Natural killer cell treated with Interleukin-12 subunit alpha and Interleukin-12 subunit beta and Interleukin-15 and Interleukin-18, amount 100 ng/mL, for 72 hours (primary cell): ENCODE data around the gene KCNAB1. TPM values are rescaled to one million over a fixed set of nuclear protein-coding genes. Genes with fewer than 3 reads are reported as not detected.

Source experiments
- ATAC-seq, 2 donors: fragments of 150-1000 bp; cut with Tn5 transposase in 1 of 2; sonication (Bioruptor Pico), chemical (Tn5 transposase) in 1 of 2; 2 replicates each; pipeline ENCODE4 v1.10.0; 2021
- DNase-seq: peaks from one replicate; pipeline ENCODE4 v3.0.0; 2022; ENCODE audit warnings: low spot score
- H3K27ac Mint-ChIP-seq, 2 donors: 1 replicate in 1 of 2; 2 replicates in 1 of 2; pipeline ENCODE4 v1.8.0; 2022; ENCODE audit warnings: mixed read lengths in 2 of 2, mild to moderate bottlenecking in 1 of 2, moderate library complexity in 1 of 2
- H3K27me3 Mint-ChIP-seq, 2 donors: 1 replicate in 1 of 2; 2 replicates in 1 of 2; pipeline ENCODE4 v1.8.0; 2022; ENCODE audit warnings: mixed read lengths in 2 of 2
- H3K36me3 Mint-ChIP-seq: one replicate; pipeline ENCODE4 v1.8.0; 2022; ENCODE audit warnings: mixed read lengths
- H3K4me1 Mint-ChIP-seq, 2 donors: 1 replicate in 1 of 2; 2 replicates in 1 of 2; pipeline ENCODE4 v1.8.0; 2022; ENCODE audit warnings: low read depth in 2 of 2, mixed read lengths in 2 of 2, mild to moderate bottlenecking in 1 of 2
- H3K4me3 Mint-ChIP-seq: one replicate; pipeline ENCODE4 v1.8.0; 2022; ENCODE audit warnings: mixed read lengths
- H3K9me3 Mint-ChIP-seq: 2 replicates; pipeline ENCODE4 v1.8.0; 2022; ENCODE audit warnings: mixed read lengths
- total RNA-seq, 2 donors: library from RNA; stranded (reverse); gene quantifications; one replicate each; pipeline ENCODE4 v1.2.3, GENCODE V29; 2022

The KCNAB1 gene
- total RNA-seq, 2 donors from 2014 or later, result not detected

- Mint-ChIP-seq H3K9me3 (no peaks in the 10 kb centered on the region), H3K27me3 (peaks cover 4 to 13% of the 10 kb centered on the region in 2 donors), H3K36me3 (no peaks in the 10 kb centered on the region), H3K4me1 (no peaks in the 10 kb centered on the region), H3K27ac (no peak overlapping the region), H3K4me3 (no peak overlapping the region)
- no peak for ATAC-seq
- DNase-seq, result no peak
These were observed 233.2 kb downstream of the KCNAB1 start for GRCh38 chr3:156353563-156353962.

DNA sequence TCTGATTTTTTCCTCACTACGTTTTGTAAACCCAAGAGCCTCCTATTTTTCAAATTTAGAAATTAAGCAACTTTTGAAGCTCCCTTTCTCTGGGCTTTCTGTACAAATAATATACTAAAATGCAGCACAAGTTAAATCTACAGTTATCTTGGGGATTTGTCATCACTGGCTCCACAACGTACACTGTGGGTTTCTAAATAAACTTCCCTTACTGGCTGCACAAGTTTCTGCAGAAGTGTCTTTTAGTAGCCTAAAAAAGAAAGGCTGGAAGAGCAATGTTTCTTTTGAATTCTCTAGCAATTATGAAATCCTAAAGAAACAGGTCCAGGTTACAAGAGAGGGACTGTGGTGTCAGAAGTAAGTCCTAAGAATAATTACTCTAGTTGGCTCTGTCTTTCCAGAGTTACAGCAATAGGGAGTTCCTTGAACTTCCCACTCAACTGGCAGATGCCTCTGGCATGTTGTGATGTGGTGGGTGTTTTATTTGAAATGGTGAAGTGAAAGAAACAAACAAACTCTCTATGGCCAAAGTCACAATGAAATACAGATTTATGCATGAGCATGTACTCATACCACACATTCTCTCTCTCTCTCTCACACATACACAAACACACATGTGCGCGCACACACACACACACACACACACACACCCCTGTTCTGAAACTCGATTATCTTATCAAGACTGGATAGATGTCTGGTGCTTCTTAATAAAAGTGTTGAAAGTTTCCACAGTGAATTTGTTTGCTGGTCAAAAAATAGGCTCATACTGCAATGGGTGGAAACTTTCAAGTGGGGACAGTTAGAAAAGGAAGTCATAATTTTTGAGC is 236.4 kb downstream of the KCNAB1 start:
- H3K4me1 Mint-ChIP-seq, result no peaks in the 10 kb centered on the region
- no peak for DNase-seq
- peaks cover 11 to 24% of the 10 kb centered on the region in 2 donors for H3K27me3 Mint-ChIP-seq
- H3K9me3 Mint-ChIP-seq, result no peaks in the 10 kb centered on the region
- ATAC-seq, result no peak
- no peak overlapping the region for H3K27ac Mint-ChIP-seq
- H3K4me3 Mint-ChIP-seq, result no peak overlapping the region
- no peaks in the 10 kb centered on the region for H3K36me3 Mint-ChIP-seq

GRCh38 chr3:156358232-156358631 is 237.9 kb downstream of the KCNAB1 start:
- no peaks in the 10 kb centered on the region for H3K9me3 Mint-ChIP-seq
- H3K4me1 Mint-ChIP-seq, result no peaks in the 10 kb centered on the region
- H3K4me3 Mint-ChIP-seq, result no peak overlapping the region
- no peaks in the 10 kb centered on the region for H3K36me3 Mint-ChIP-seq
- peaks cover 9 to 20% of the 10 kb centered on the region in 2 donors for H3K27me3 Mint-ChIP-seq
- no peak overlapping the region for H3K27ac Mint-ChIP-seq
- DNase-seq, result no peak
- no peak for ATAC-seq

DNA sequence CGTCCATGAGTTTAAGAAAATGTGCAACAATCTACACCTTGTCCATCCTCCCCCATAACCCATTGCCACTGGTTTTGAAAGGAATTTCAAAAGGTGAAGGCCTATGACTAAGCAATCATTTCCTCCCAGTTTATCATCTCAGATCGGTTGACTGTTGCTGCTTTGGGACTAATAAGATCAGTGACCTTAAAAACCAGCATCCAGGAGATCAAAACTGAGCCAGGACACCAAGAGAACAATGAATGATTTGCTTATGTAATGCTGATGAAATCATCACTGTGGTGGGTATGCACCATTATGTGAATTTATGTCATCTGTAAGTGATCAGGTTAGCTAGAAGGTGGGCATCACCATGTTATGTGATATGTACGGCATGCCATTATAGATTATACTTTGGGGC is 239.0 kb downstream of the KCNAB1 start:
- H3K36me3 Mint-ChIP-seq, result no peaks in the 10 kb centered on the region
- H3K27me3 Mint-ChIP-seq, result peaks cover 9 to 17% of the 10 kb centered on the region in 2 donors
- no peak overlapping the region for H3K27ac Mint-ChIP-seq
- H3K4me1 Mint-ChIP-seq, result no peaks in the 10 kb centered on the region
- H3K9me3 Mint-ChIP-seq, result no peaks in the 10 kb centered on the region
- ATAC-seq (no peak), DNase-seq (no peak)
- no peak overlapping the region for H3K4me3 Mint-ChIP-seq

DNA sequence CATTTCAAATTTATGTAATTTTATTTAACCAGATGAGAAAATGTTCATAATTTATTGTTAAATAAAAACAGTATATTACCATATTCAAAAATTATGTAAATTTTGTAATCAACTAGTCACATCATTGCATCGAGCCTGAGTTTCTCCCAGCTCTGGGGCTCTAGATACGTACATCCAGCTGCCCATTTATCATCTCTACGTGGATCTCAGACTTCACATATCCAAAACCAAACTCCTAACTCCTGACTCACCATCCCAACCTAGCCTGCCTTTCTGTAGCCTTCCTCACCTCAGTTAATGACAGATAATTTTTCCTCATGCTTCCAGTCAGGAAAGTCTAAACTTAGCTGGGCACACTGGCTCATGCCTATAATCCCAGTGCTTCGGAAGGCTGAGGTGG is 239.7 kb downstream of the KCNAB1 start:
- Mint-ChIP-seq H3K27me3 (peaks cover 9 to 17% of the 10 kb centered on the region in 2 donors), H3K27ac (no peak overlapping the region), H3K36me3 (no peaks in the 10 kb centered on the region), H3K9me3 (no peaks in the 10 kb centered on the region), H3K4me1 (no peaks in the 10 kb centered on the region), H3K4me3 (no peak overlapping the region)
- ATAC-seq, result peak in 1 of 2 donors; percentile 32
- no peak for DNase-seq

DNA sequence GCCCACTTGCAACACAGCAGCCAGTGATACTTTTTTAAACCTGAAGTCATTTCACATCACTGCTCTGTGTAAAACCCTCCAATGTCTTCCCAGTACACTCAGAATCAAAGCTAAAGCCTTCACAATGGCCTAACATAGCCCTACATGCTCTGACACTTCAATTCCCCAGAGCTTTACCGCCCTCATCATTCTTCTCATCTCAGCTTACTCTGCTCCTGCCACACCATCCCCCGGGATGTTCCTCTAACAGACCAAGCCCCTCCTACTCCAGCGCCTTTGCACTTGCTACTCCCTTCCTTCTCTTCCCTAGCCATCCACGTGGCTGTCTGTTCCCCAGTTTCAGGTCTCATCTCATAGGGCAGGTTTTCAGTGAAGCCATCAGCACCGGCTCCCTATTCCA is 240.6 kb downstream of the KCNAB1 start:
- Mint-ChIP-seq H3K4me3 (no peak overlapping the region), H3K4me1 (no peaks in the 10 kb centered on the region), H3K9me3 (no peaks in the 10 kb centered on the region), H3K27ac (no peak overlapping the region), H3K36me3 (no peaks in the 10 kb centered on the region), H3K27me3 (peaks cover 9 to 17% of the 10 kb centered on the region in 2 donors)
- no peak for DNase-seq
- ATAC-seq, result no peak

DNA sequence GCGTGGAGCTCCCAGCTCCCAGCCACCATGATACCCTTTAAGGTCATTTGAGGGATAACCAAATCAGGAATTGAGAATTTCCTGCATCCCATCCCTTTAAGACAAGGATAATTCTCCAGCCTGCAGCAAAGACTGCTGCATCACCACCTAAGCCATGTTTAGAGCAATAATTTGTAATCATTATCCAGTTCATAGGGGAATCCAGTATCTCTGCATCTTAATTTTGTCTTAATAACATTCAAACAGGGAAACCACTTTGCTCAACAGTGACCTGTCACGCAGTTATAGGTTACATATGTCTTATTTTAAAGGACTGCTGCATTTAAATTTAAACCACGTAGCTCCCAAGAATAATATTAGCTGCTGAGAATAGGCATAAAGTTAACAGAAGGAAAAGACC is 246.2 kb downstream of the KCNAB1 start:
- Mint-ChIP-seq H3K27ac (no peak overlapping the region), H3K27me3 (peaks cover 4 to 15% of the 10 kb centered on the region in 2 donors), H3K9me3 (no peaks in the 10 kb centered on the region), H3K36me3 (no peaks in the 10 kb centered on the region), H3K4me3 (no peak overlapping the region), H3K4me1 (no peaks in the 10 kb centered on the region)
- DNase-seq (no peak), ATAC-seq (no peak)

GRCh38 chr3:156368189-156368588 is 247.8 kb downstream of the KCNAB1 start:
- no peaks in the 10 kb centered on the region for H3K36me3 Mint-ChIP-seq
- H3K4me3 Mint-ChIP-seq, result no peak overlapping the region
- ATAC-seq (no peak), DNase-seq (no peak)
- H3K4me1 Mint-ChIP-seq, result no peaks in the 10 kb centered on the region
- no peaks in the 10 kb centered on the region for H3K9me3 Mint-ChIP-seq
- no peak overlapping the region for H3K27ac Mint-ChIP-seq
- peaks cover 4 to 15% of the 10 kb centered on the region in 2 donors for H3K27me3 Mint-ChIP-seq

DNA sequence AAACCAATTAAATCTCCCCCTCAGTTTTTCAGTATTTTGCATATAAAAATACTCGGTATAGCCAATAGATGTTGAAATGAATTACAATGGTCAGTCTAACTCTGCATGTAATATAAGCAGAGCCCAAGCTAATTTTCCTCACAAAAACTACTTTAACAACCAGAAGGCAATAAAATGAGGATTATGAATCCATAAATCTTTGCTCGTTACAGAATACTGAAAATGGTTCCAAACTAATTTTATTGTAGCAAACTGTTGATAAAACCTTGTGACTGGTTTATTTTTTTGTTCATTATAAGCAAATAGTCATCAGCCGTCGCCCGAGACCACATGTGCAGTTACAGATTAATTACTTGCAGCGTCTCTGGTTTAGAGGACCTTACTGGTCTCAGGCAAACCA is 251.3 kb downstream of the KCNAB1 start:
- no peaks in the 10 kb centered on the region for H3K36me3 Mint-ChIP-seq
- peaks cover 9 to 25% of the 10 kb centered on the region in 2 donors for H3K27me3 Mint-ChIP-seq
- H3K4me1 Mint-ChIP-seq, result no peaks in the 10 kb centered on the region
- DNase-seq (no peak), ATAC-seq (no peak)
- no peak overlapping the region for H3K4me3 Mint-ChIP-seq
- no peaks in the 10 kb centered on the region for H3K9me3 Mint-ChIP-seq
- no peak overlapping the region for H3K27ac Mint-ChIP-seq

GRCh38 chr3:156373095-156373494 is 252.7 kb downstream of the KCNAB1 start:
- no peaks in the 10 kb centered on the region for H3K9me3 Mint-ChIP-seq
- no peak for DNase-seq
- H3K4me3 Mint-ChIP-seq, result no peak overlapping the region
- no peaks in the 10 kb centered on the region for H3K4me1 Mint-ChIP-seq
- H3K27ac Mint-ChIP-seq, result no peak overlapping the region
- peaks cover 15 to 34% of the 10 kb centered on the region in 2 donors for H3K27me3 Mint-ChIP-seq
- no peak for ATAC-seq
- no peaks in the 10 kb centered on the region for H3K36me3 Mint-ChIP-seq

DNA sequence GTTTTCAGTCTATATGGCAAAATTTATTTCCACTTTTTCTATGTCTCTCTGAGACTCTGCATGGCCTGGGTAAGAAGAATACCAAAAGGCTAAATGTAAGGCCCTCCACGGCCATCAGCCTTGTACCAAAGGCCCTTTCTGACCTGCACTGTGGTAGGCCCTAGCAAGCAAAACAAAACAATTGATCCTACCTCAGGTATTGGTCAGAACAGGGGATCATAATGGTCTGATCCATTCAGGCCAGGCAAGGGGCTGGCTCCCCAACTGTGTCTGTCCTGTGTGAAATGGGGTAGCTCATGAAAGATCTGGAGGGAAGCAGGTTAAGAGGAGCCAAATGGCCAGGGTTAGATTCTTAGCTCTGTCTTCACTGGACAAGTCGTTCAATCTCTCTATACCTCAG is 253.3 kb downstream of the KCNAB1 start:
- no peak overlapping the region for H3K4me3 Mint-ChIP-seq
- H3K4me1 Mint-ChIP-seq, result no peaks in the 10 kb centered on the region
- DNase-seq, result no peak
- no peaks in the 10 kb centered on the region for H3K36me3 Mint-ChIP-seq
- peaks cover 15 to 38% of the 10 kb centered on the region in 2 donors for H3K27me3 Mint-ChIP-seq
- no peak overlapping the region for H3K27ac Mint-ChIP-seq
- no peak for ATAC-seq
- no peaks in the 10 kb centered on the region for H3K9me3 Mint-ChIP-seq

DNA sequence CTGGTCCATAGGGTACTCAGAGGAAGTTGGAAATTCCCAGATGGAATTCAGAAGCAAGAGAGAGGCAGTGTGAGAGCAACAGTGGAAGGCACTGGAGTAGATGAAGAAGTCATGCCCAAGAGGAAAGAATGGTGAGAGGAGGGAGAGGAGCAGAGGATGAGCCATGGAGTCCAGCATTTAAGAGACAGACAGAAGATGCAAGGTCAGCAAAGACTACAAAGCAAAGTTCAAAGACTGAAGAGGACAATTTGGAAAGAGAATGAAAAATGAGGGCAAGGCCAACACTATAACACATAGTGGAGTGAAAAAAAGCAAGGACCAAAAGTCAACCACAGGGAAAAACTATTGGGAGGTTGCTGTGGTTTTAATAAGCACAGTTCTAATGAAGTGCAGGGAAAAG is 255.8 kb downstream of the KCNAB1 start:
- no peak for ATAC-seq
- H3K36me3 Mint-ChIP-seq, result no peaks in the 10 kb centered on the region
- H3K4me3 Mint-ChIP-seq, result no peak overlapping the region
- H3K4me1 Mint-ChIP-seq, result no peaks in the 10 kb centered on the region
- no peak for DNase-seq
- H3K27me3 Mint-ChIP-seq, result peaks cover 18 to 35% of the 10 kb centered on the region in 2 donors
- no peaks in the 10 kb centered on the region for H3K9me3 Mint-ChIP-seq
- H3K27ac Mint-ChIP-seq, result no peak overlapping the region

GRCh38 chr3:156377266-156377665 is 256.9 kb downstream of the KCNAB1 start:
- Mint-ChIP-seq H3K9me3 (no peaks in the 10 kb centered on the region), H3K4me1 (no peaks in the 10 kb centered on the region), H3K36me3 (no peaks in the 10 kb centered on the region), H3K27me3 (peaks cover 18 to 35% of the 10 kb centered on the region in 2 donors), H3K4me3 (no peak overlapping the region), H3K27ac (no peak overlapping the region)
- DNase-seq, result no peak
- ATAC-seq, result no peak

GRCh38 chr3:156377718-156378117 is 257.3 kb downstream of the KCNAB1 start:
- Mint-ChIP-seq H3K36me3 (no peaks in the 10 kb centered on the region), H3K9me3 (no peaks in the 10 kb centered on the region), H3K27ac (no peak overlapping the region), H3K27me3 (peaks cover 18 to 35% of the 10 kb centered on the region in 2 donors), H3K4me3 (no peak overlapping the region), H3K4me1 (no peaks in the 10 kb centered on the region)
- no peak for ATAC-seq
- DNase-seq, result no peak

DNA sequence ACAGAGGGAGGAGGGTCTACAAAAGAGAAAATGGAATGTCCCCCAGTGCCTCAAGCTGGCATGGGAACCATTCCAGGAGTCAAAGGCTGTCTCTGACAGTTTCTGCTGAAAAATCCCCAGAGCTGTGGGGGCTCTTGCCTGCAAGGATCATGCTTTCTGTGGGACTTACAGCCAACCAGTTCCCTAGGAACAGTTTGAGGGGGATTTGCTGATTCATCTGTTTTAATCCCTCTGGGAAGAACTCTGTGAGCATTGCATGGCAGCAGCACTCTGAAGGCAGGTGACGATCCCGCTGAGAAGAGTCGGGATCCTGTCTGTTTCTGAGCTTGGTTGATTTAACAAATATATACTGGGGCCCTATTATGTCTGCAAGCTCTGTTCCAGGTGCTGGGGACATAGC is 258.5 kb downstream of the KCNAB1 start:
- H3K9me3 Mint-ChIP-seq, result no peaks in the 10 kb centered on the region
- H3K4me3 Mint-ChIP-seq, result no peak overlapping the region
- ATAC-seq, result no peak
- no peak for DNase-seq
- H3K27me3 Mint-ChIP-seq, result peaks cover 18 to 35% of the 10 kb centered on the region in 2 donors
- no peak overlapping the region for H3K27ac Mint-ChIP-seq
- H3K4me1 Mint-ChIP-seq, result no peaks in the 10 kb centered on the region
- H3K36me3 Mint-ChIP-seq, result no peaks in the 10 kb centered on the region
